Mucosa of stomach (tissue), 1 donor: ENCODE results near the gene GUCY1A1.

Experiments
- H3K27me3 ChIP-seq: one replicate; pipeline ENCODE4 v1.7.0; 2013; ENCODE audit warnings: mild to moderate bottlenecking, low read length; ENCODE audit not compliant: control insufficient read depth, insufficient read depth
- H3K36me3 ChIP-seq: one replicate; pipeline ENCODE4 v1.7.0; 2013; ENCODE audit warnings: low read length; ENCODE audit not compliant: control insufficient read depth, insufficient read depth
- H3K4me1 ChIP-seq: one replicate; pipeline ENCODE4 v1.7.0; 2013; ENCODE audit warnings: mild to moderate bottlenecking, low read length; ENCODE audit not compliant: control insufficient read depth, insufficient read depth
- H3K4me3 ChIP-seq: one replicate; pipeline ENCODE4 v1.7.0; 2013; ENCODE audit warnings: low read length
- H3K9ac ChIP-seq: one replicate; pipeline ENCODE4 v1.7.0; 2013; ENCODE audit warnings: mild to moderate bottlenecking, low read length, moderate library complexity
- H3K9me3 ChIP-seq: one replicate; pipeline ENCODE4 v1.7.0; 2013; ENCODE audit warnings: mild to moderate bottlenecking, low read length, moderate library complexity; ENCODE audit not compliant: control insufficient read depth
- donor health status: Pancreatic carcinoma.

Gene GUCY1A1

GRCh38 chr4:155665054-155665453, 1.6 kb upstream of the GUCY1A1 start:
- no peak overlapping the region for H3K9ac ChIP-seq
- no peaks in the 10 kb centered on the region for H3K4me1 ChIP-seq
- no peak overlapping the region for H3K4me3 ChIP-seq
- H3K9me3 ChIP-seq, result no peaks in the 10 kb centered on the region
- no peaks in the 10 kb centered on the region for H3K36me3 ChIP-seq
- H3K27me3 ChIP-seq, result peaks cover 30% of the 10 kb centered on the region

- no peaks in the 10 kb centered on the region for H3K4me1 ChIP-seq
- H3K36me3 ChIP-seq, result no peaks in the 10 kb centered on the region
- H3K4me3 ChIP-seq, result peak overlapping the region; percentile 28
- no peaks in the 10 kb centered on the region for H3K9me3 ChIP-seq
- peaks cover 30% of the 10 kb centered on the region for H3K27me3 ChIP-seq
- peak overlapping the region; percentile 50 for H3K9ac ChIP-seq
Measured at GRCh38 chr4:155667222-155667567, 547 bp downstream of the GUCY1A1 start.

GRCh38 chr4:155667568-155668511, 1.2 kb downstream of the GUCY1A1 start:
- Histone ChIP-seq H3K9me3 (no peaks in the 10 kb centered on the region), H3K27me3 (peaks cover 30% of the 10 kb centered on the region), H3K4me3 (peak overlapping the region; percentile 28), H3K36me3 (no peaks in the 10 kb centered on the region), H3K4me1 (no peaks in the 10 kb centered on the region), H3K9ac (peak overlapping the region; percentile 50)

- H3K9ac ChIP-seq, result no peak overlapping the region
- H3K27me3 ChIP-seq, result peaks cover 30% of the 10 kb centered on the region
- H3K9me3 ChIP-seq, result no peaks in the 10 kb centered on the region
- no peak overlapping the region for H3K4me3 ChIP-seq
- H3K4me1 ChIP-seq, result no peaks in the 10 kb centered on the region
- H3K36me3 ChIP-seq, result no peaks in the 10 kb centered on the region
Measured at GRCh38 chr4:155668707-155669220, 2.1 kb downstream of the GUCY1A1 start.

- H3K9ac ChIP-seq, result no peak overlapping the region
- H3K9me3 ChIP-seq, result no peaks in the 10 kb centered on the region
- H3K27me3 ChIP-seq, result peaks cover 13% of the 10 kb centered on the region
- no peaks in the 10 kb centered on the region for H3K4me1 ChIP-seq
- no peaks in the 10 kb centered on the region for H3K36me3 ChIP-seq
- H3K4me3 ChIP-seq, result no peak overlapping the region
Measured at GRCh38 chr4:155672342-155672741, 5.7 kb downstream of the GUCY1A1 start.

GRCh38 chr4:155673453-155673979, 6.9 kb downstream of the GUCY1A1 start:
- Histone ChIP-seq H3K4me1 (no peaks in the 10 kb centered on the region), H3K9ac (no peak overlapping the region), H3K36me3 (no peaks in the 10 kb centered on the region), H3K9me3 (no peaks in the 10 kb centered on the region), H3K4me3 (no peak overlapping the region), H3K27me3 (peaks cover 4% of the 10 kb centered on the region)

GRCh38 chr4:155674669-155675071, 8.0 kb downstream of the GUCY1A1 start:
- no peaks in the 10 kb centered on the region for H3K36me3 ChIP-seq
- H3K4me3 ChIP-seq, result no peak overlapping the region
- no peak overlapping the region for H3K9ac ChIP-seq
- H3K9me3 ChIP-seq, result no peaks in the 10 kb centered on the region
- no peaks in the 10 kb centered on the region for H3K27me3 ChIP-seq
- no peaks in the 10 kb centered on the region for H3K4me1 ChIP-seq

GRCh38 chr4:155675709-155676429, 9.2 kb downstream of the GUCY1A1 start:
- H3K36me3 ChIP-seq, result no peaks in the 10 kb centered on the region
- no peaks in the 10 kb centered on the region for H3K4me1 ChIP-seq
- no peaks in the 10 kb centered on the region for H3K27me3 ChIP-seq
- no peak overlapping the region for H3K9ac ChIP-seq
- H3K4me3 ChIP-seq, result no peak overlapping the region
- H3K9me3 ChIP-seq, result no peaks in the 10 kb centered on the region

- Histone ChIP-seq H3K4me3 (no peak overlapping the region), H3K9me3 (no peaks in the 10 kb centered on the region), H3K4me1 (no peaks in the 10 kb centered on the region), H3K27me3 (no peaks in the 10 kb centered on the region), H3K36me3 (no peaks in the 10 kb centered on the region), H3K9ac (no peak overlapping the region)
Measured at GRCh38 chr4:155676430-155676825, 9.8 kb downstream of the GUCY1A1 start.

- Histone ChIP-seq H3K4me1 (no peaks in the 10 kb centered on the region), H3K27me3 (no peaks in the 10 kb centered on the region), H3K36me3 (no peaks in the 10 kb centered on the region), H3K9me3 (no peaks in the 10 kb centered on the region), H3K4me3 (no peak overlapping the region), H3K9ac (no peak overlapping the region)
Measured at GRCh38 chr4:155678011-155678410, 11.4 kb downstream of the GUCY1A1 start.

GRCh38 chr4:155679343-155679742, 12.7 kb downstream of the GUCY1A1 start:
- H3K27me3 ChIP-seq, result no peaks in the 10 kb centered on the region
- no peaks in the 10 kb centered on the region for H3K9me3 ChIP-seq
- no peaks in the 10 kb centered on the region for H3K4me1 ChIP-seq
- H3K4me3 ChIP-seq, result no peak overlapping the region
- no peaks in the 10 kb centered on the region for H3K36me3 ChIP-seq
- H3K9ac ChIP-seq, result no peak overlapping the region

GRCh38 chr4:155681886-155682285, 15.2 kb downstream of the GUCY1A1 start:
- H3K9ac ChIP-seq, result no peak overlapping the region
- H3K9me3 ChIP-seq, result no peaks in the 10 kb centered on the region
- no peaks in the 10 kb centered on the region for H3K27me3 ChIP-seq
- no peaks in the 10 kb centered on the region for H3K36me3 ChIP-seq
- H3K4me3 ChIP-seq, result no peak overlapping the region
- no peaks in the 10 kb centered on the region for H3K4me1 ChIP-seq
